IMR-90 (cell line): ENCODE results near the gene ABHD12B. TPM values are rescaled to one million over a fixed set of nuclear protein-coding genes. Genes with fewer than 3 reads are reported as not detected.

Experiments
- ATAC-seq: fragments of 200-7000 bp; cut with Tn5 transposase; 2 replicates; pipeline ENCODE4 v1.9.1; 2020; ENCODE audit warnings: low read depth, mild to moderate bottlenecking, moderate library complexity
- BruUV-seq: library from RNA; stranded (reverse); fragments of 400-500 nt; replicated peaks from 2 replicates; lab custom pipeline; 2021; lab: Mats Ljungman, UMichigan
- CTCF ChIA-PET: fragments of 300-600 bp; formaldehyde crosslinking; extraction: SDS; loops from one replicate; lab custom pipeline; 2021; ENCODE audit warnings: antibody characterized with exemption; lab: Yijun Ruan, JAX
- POLR2A ChIA-PET: fragments of 300-600 bp; sonication (Branson Sonifier 250); formaldehyde crosslinking; loops from one replicate; lab custom pipeline; 2022; ENCODE audit warnings: antibody characterized with exemption; ENCODE audit not compliant: unreplicated experiment; lab: Charles Lee
- DNase-seq: peaks from one replicate; pipeline ENCODE4 v3.0.0; 2013
- H2AFZ ChIP-seq: replicated peaks from 2 replicates; pipeline ENCODE3; 2013; ENCODE audit warnings: low read length, mild to moderate bottlenecking; ENCODE audit not compliant: poor library complexity
- H2AK5ac ChIP-seq: 2 replicates; pipeline ENCODE4 v1.6.1; 2013; ENCODE audit warnings: low read depth, low read length, inconsistent platforms
- H2AK9ac ChIP-seq: replicated peaks from 2 replicates; pipeline ENCODE3; 2013; ENCODE audit warnings: mild to moderate bottlenecking, low read depth, low read length, moderate library complexity; ENCODE audit not compliant: poor library complexity
- H2BK120ac ChIP-seq: 2 replicates; pipeline ENCODE4 v1.6.1; 2013; ENCODE audit warnings: low read depth, low read length, inconsistent platforms
- H2BK15ac ChIP-seq: 3 replicates; pipeline ENCODE4 v1.6.1; 2013; ENCODE audit warnings: low read depth, low read length, inconsistent platforms
- H2BK20ac ChIP-seq: 2 replicates; pipeline ENCODE4 v1.6.1; 2013; ENCODE audit warnings: low read depth, mild to moderate bottlenecking, inconsistent platforms, low read length, moderate library complexity
- H2BK5ac ChIP-seq: 2 replicates; pipeline ENCODE4 v1.6.1; 2013; ENCODE audit warnings: mild to moderate bottlenecking, low read depth, low read length, inconsistent platforms; ENCODE audit not compliant: poor library complexity, severe bottlenecking
- H3K14ac ChIP-seq: replicated peaks from 2 replicates; pipeline ENCODE4 v1.6.1; 2013; ENCODE audit warnings: low read depth, low read length, inconsistent platforms
- H3K18ac ChIP-seq: 2 replicates; pipeline ENCODE4 v1.6.1; 2013; ENCODE audit warnings: low read depth, low read length, control low read depth
- H3K23ac ChIP-seq: 2 replicates; pipeline ENCODE4 v1.6.1; 2013; ENCODE audit warnings: low read depth, low read length, inconsistent platforms
- H3K27ac ChIP-seq: 2 replicates; pipeline ENCODE4 v1.5.1; 2013; ENCODE audit warnings: mild to moderate bottlenecking, control low read depth, low read length; ENCODE audit not compliant: insufficient read depth
- H3K27me3 ChIP-seq: 2 replicates; pipeline ENCODE4 v1.6.1; 2013; ENCODE audit warnings: low read length; ENCODE audit not compliant: control insufficient read depth, insufficient read depth
- H3K36me3 ChIP-seq: 2 replicates; pipeline ENCODE4 v1.6.1; 2013; ENCODE audit warnings: low read length, mixed read lengths; ENCODE audit not compliant: control insufficient read depth, insufficient read depth
- H3K4ac ChIP-seq: 2 replicates; pipeline ENCODE4 v1.6.1; 2013; ENCODE audit warnings: low read depth, low read length, inconsistent platforms
- H3K4me1 ChIP-seq: 2 replicates; pipeline ENCODE4 v1.6.1; 2013; ENCODE audit warnings: low read length, mixed read lengths; ENCODE audit not compliant: control insufficient read depth, insufficient read depth
- H3K4me2 ChIP-seq: 2 replicates; pipeline ENCODE4 v1.6.1; 2013; ENCODE audit warnings: low read depth, mild to moderate bottlenecking, control low read depth, low read length, moderate library complexity
- H3K4me3 ChIP-seq: 2 replicates; pipeline ENCODE4 v1.5.1; 2013; ENCODE audit warnings: low read depth, mild to moderate bottlenecking, control low read depth, low read length, moderate library complexity; ENCODE audit not compliant: insufficient read depth
- H3K56ac ChIP-seq: 2 replicates; pipeline ENCODE4 v1.6.1; 2013; ENCODE audit warnings: low read length, inconsistent platforms; ENCODE audit not compliant: insufficient read depth; ENCODE audit errors: extremely low read depth
- H3K79me1 ChIP-seq, 2 experiments: 2 replicates each; pipeline ENCODE4 v1.6.1; 2013; ENCODE audit warnings: low read length in 2 of 2, inconsistent platforms in 1 of 2, low read depth in 1 of 2
- H3K9ac ChIP-seq: 2 replicates; pipeline ENCODE4 v1.6.1; 2013; ENCODE audit warnings: low read depth, low read length, control low read depth
- H3K9me1 ChIP-seq: 2 replicates; pipeline ENCODE4 v1.6.1; 2013; ENCODE audit warnings: low read length, inconsistent platforms; ENCODE audit not compliant: insufficient read depth
- H3K9me3 ChIP-seq: 2 replicates; pipeline ENCODE4 v1.6.1; 2013; ENCODE audit warnings: low read length; ENCODE audit not compliant: control insufficient read depth, insufficient read depth
- H4K20me1 ChIP-seq: 2 replicates; pipeline ENCODE4 v1.6.1; 2013; ENCODE audit warnings: low read length, inconsistent platforms; ENCODE audit not compliant: insufficient read depth
- H4K5ac ChIP-seq: 2 replicates; pipeline ENCODE4 v1.6.1; 2013; ENCODE audit warnings: mild to moderate bottlenecking, low read depth, low read length, control low read depth
- H4K8ac ChIP-seq, 2 experiments: 2 replicates each; pipeline ENCODE4 v1.6.1; 2013; ENCODE audit warnings: low read depth in 2 of 2, low read length in 2 of 2, control low read depth in 1 of 2, inconsistent platforms in 1 of 2
- H4K91ac ChIP-seq: 2 replicates; pipeline ENCODE4 v1.6.1; 2013; ENCODE audit warnings: low read depth, low read length, inconsistent platforms; ENCODE audit not compliant: insufficient read depth
- CEBPB ChIP-seq: IDR thresholded peaks from 2 replicates; pipeline ENCODE4 v1.6.1; 2012; ENCODE audit warnings: low read depth, low read length, improper control_type of control experiment
- RAD21 ChIP-seq: IDR thresholded peaks from 2 replicates; pipeline ENCODE4 v1.6.1; 2012; ENCODE audit warnings: low read length, improper control_type of control experiment
- WGBS, 2 experiments: methylation state at CpG; one replicate each; pipeline versions ENCODE4 v1.1.5 to v1.1.7; 2013; ENCODE audit warnings: missing lambda C conversion rate in 2 of 2; ENCODE audit not compliant: insufficient read length in 1 of 2; ENCODE audit errors: extremely low coverage in 2 of 2; 5-methylcytosine and 5-hydroxymethylcytosine counted together
- dilution Hi-C: fragments of 300-500 bp; cut with HindIII; formaldehyde crosslinking; loops from one replicate; pipeline ENCODE4 v1.14.3; 2018; ENCODE audit warnings: low sequenced_read_pairs; ENCODE audit not compliant: unreplicated experiment
- in situ Hi-C: fragments of 300-500 bp; cut with MboI; formaldehyde crosslinking; loops from 3 replicates; pipeline ENCODE4 v1.14.3; 2019; ENCODE audit warnings: low sequenced_read_pairs, inconsistent platforms, mixed read lengths
- intact Hi-C: fragments of 100-400 bp; cut with micrococcal nuclease; formaldehyde crosslinking; loops from 2 replicates; pipeline ENCODE4 v1.10.0; 2022
- polyA plus RNA-seq, 3 experiments: library from polyadenylated mRNA; depleted of rRNA; stranded (reverse); fragments of >200 nt; gene quantifications; 2 replicates each; pipeline ENCODE4 v1.2.3, GENCODE V29; 2012; ENCODE audit warnings: low replicate concordance in 1 of 3
- total RNA-seq: library from RNA; depleted of rRNA; stranded (reverse); fragments of >200 nt; gene quantifications from 2 replicates; pipeline ENCODE4 v1.2.3, GENCODE V29; 2012

ABHD12B gene
- total and polyA plus RNA-seq, 2 of the 4 experiments (the other 2 are of a cell fraction), result 0.18 TPM; not detected in 1

DNA sequence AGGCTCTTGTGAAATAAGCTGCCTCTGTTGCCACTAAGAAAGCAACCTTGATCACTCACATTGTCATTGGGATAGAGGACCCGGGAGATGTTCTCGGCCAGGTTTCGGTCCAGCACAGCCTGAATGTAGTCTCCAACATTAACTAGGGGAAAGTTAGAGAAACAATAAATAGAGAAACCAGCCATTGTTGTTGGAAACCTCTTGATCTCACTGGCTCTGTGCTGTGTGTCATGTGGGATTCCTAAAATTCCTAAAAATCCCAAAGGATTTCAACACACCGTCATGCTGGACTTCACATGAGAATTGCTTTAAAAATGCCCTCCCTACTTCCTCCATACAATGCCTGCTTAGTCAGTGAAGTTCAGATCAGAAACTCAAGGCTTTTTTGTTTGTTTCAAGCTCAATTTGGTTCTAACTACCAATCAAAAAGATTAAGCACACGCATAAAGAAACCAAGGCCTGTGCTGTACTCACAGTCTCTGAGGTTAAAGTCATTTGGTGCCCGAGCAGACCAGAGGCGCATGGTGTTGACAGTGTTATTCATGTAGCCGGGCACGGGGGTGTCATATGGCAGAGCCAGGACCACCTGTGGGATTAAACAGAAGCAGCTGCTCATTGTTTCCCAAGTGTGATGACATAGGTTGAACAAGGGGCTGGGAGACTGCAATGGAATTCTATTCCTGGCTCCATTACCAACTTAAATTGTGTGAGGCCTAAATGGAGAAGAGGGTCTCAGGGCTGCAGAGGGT lies 48.8 kb downstream of the ABHD12B start:
- Histone ChIP-seq H2AFZ (peak overlapping the region; percentile 67), H4K20me1 (no peaks in the 10 kb centered on the region), H4K5ac (peak overlapping the region; percentile 14; the same call in 1 of the 2 replicates), H3K9me3 (no peaks in the 10 kb centered on the region), H3K36me3 (peaks cover 21% of the 10 kb centered on the region), H3K4me2 (peak overlapping the region; percentile 37), H3K56ac (peak overlapping the region; percentile 13; the same call in 1 of the 2 replicates), H3K18ac (peak overlapping the region; percentile 39), H2BK15ac (peak overlapping the region; percentile 52; the same call in 2 of the 3 replicates), H2AK5ac (peak overlapping the region; percentile 85; the same call in 1 of the 2 replicates), H3K79me1 (no peaks in the 10 kb centered on the region), H2AK9ac (peak overlapping the region; percentile 29), H3K14ac (peak overlapping the region; percentile 92), H3K4ac (peak overlapping the region; percentile 81), H2BK20ac (peak overlapping the region; percentile 83), H2BK5ac (peak overlapping the region; percentile 55), H3K9me1 (peaks cover 16% of the 10 kb centered on the region), H2BK120ac (peak overlapping the region; percentile 90), H3K23ac (peak overlapping the region; percentile 81; the same call in 1 of the 2 replicates), H3K27me3 (no peaks in the 10 kb centered on the region), H3K27ac (peak overlapping the region; percentile 93), H3K4me3 (no peak overlapping the region), H4K8ac (peak overlapping the region; percentile 41 to 72; a peak in 3 of 4 replicates), H4K91ac (peak overlapping the region; percentile 7; the same call in 1 of the 2 replicates), H3K4me1 (peaks cover 8% of the 10 kb centered on the region), H3K9ac (peak overlapping the region; percentile 24)
- peak; percentile 90 for DNase-seq
- dilution Hi-C loops, result no loop called here
- ChIA-PET POLR2A (no interaction called here), CTCF (interaction anchor here (0.8 kb wide), 1 partner anchor 16 kb away, joined by 4 read pairs; no protein-coding TSS in a partner anchor)
- ATAC-seq, result peak; percentile 97
- BruUV-seq, result no TSS peak
- intact Hi-C loops, result loop anchor here (2.0 kb wide), 1 partner anchor 34 kb away; no protein-coding TSS in a partner anchor
- no CpG with 5 or more reads among the region's 9 CpGs for WGBS, 2 experiments
- TF ChIP-seq CEBPB (peak; percentile 82), RAD21 (no peak)
- in situ Hi-C loops, result no loop called here
